GM12891 (cell line): Measurements from ENCODE around the gene MMS19.

ENCODE experiments used
- PAX5 ChIP-seq: IDR thresholded peaks from 2 replicates; pipeline ENCODE4 v1.6.1; 2011; ENCODE audit warnings: low read length, moderate library complexity, mild to moderate bottlenecking; ENCODE audit not compliant: insufficient read depth, severe bottlenecking
- POLR2A ChIP-seq: IDR thresholded peaks from 2 replicates; pipeline ENCODE4 v1.6.1; 2011; ENCODE audit warnings: low read depth, low read length, control low read depth
- POLR2AphosphoS5 ChIP-seq: IDR thresholded peaks from 2 replicates; pipeline ENCODE4 v1.6.1; 2011; ENCODE audit warnings: low read depth, low read length, control low read depth
- POU2F2 ChIP-seq: IDR thresholded peaks from 2 replicates; pipeline ENCODE4 v1.6.1; 2011; ENCODE audit warnings: low read depth, mild to moderate bottlenecking, control low read depth, low read length, moderate library complexity
- SPI1 ChIP-seq: IDR thresholded peaks from 2 replicates; pipeline ENCODE4 v1.6.1; 2011; ENCODE audit warnings: low read depth, low read length, control low read depth
- TAF1 ChIP-seq: IDR thresholded peaks from 2 replicates; pipeline ENCODE4 v1.6.1; 2011; ENCODE audit warnings: low read depth, low read length, control low read depth

DNA sequence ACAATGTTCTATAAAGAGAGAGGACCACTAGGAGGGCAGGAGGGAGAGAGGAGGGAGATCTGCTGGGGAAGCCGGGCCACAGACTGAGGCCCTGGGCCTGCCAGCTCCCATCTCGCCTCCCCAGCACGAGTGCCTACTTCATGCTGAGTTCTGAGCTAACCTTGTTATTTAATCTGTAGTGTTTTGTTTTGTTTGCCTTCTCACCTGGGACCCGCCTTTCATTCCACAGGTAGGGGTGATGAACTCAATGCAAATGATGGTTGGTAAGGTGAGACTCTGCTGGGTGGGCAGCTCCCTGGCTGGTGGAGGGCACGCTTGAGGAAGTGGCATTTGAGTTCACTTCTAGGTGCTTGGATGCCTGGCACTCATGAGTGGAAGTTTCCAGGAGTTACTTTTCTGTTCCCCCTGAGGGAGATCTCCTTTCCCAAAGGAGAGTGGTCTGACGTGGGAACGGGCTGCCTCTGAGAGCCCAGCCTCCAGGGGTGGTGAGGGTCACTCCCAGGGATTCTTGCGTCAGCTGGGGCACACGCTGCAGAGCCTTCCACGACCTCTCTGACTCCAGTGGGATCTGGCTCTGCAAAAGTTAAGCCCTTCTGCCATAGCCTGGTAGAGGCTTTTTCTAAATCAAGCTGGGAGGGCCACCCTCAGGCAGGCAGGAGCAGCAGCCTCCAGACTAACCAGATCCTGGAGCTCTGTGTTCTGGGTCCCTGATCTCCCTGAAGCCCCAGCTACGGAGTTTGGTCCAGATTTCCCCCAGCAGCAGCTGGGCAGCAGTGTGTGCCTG is 22.9 kb upstream of the MMS19 start:
- no peak for TF ChIP-seq POLR2AphosphoS5
- TF ChIP-seq POLR2A: no peak
- TF ChIP-seq TAF1: no peak
- TF ChIP-seq SPI1: no peak
- TF ChIP-seq PAX5: no peak
- no peak for TF ChIP-seq POU2F2
